GM18519 (cell line): Measurements from ENCODE around the gene FGR.

Source experiments
- ATAC-seq: cut with Tn5 transposase; IDR thresholded peaks from one replicate; pipeline ENCODE4 v1.9.1; 2021; ENCODE audit warnings: mild to moderate bottlenecking, moderate library complexity; ENCODE audit not compliant: unreplicated experiment, low FRiP score

The FGR gene

DNA sequence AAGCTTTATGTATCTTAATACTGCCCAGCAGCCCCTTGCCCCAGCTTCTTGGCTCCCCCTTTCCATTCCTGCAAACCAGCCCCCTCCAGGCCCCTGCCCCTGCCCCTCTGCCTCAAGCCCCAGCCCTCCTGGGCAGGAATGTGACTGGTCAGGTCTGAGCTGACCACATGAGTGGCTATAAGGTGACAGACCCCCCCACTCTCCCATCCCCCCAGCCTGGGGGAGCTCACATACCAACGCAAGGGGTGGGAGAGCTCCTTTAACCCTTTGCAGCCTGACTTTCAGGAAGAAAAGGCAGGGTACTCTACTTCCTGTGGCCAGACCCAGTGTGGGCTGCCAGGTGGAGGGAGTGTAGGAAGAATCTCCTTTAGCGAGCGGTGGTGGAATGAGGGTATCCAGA, 64.2 kb downstream of the FGR start:
- no peak for ATAC-seq

DNA sequence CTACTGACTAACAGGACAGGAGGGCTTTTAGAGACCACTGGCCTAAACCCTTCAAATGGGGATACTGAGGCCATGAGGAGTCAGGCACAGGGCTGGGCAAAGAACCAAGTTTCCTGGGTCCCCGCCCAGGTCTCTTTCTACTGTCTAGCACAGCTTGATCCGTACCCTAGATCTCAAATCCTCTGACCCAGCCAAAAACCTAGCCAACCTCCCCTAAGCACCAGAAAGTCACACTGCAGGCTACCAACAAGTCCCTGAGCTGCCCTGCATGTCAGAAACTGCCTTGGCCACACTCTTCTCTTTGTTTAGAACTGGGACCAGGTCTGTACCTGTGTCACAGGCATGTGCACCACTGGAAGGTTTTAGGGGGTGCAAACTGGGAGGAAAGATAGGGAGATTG, 64.6 kb downstream of the FGR start:
- ATAC-seq, result no peak

GRCh38 chr1:27569506-27570291, 65.3 kb downstream of the FGR start:
- no peak for ATAC-seq

DNA sequence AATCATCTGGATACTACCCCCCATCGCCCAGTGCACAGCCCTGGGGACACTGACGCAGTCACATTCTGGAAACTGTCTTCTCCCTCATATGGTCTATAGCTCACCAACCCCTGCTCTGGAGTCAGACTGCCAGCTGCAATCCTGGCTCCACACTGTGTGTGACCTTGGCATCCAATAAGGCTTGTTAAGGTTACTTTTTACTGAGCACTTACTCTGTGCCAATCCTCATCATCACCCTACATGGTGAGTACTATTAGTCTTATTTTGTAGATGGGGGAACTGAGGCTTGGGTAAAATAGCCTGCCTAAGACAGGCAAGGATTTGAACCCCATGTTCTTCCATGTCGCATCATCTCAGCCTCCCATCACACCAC, 65.9 kb downstream of the FGR start:
- no peak for ATAC-seq

- peak; percentile 74 for ATAC-seq
Measured at GRCh38 chr1:27568300-27569087, 66.5 kb downstream of the FGR start.

DNA sequence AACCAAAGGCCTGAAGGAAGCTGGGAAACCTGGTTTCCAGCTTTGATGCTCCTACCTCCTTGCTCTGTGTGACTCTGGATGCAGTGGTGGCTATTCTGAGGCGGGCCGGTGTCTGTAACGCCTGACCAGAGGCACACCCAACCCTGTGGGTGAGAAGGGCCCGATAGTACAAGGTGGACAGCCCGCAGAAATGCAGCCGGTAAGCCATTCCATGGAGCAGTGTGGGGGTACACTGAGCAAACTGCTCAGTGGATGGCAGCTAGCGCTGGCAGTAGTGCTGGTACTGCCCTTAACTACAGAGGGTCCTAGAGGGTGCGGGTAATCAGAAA, 67.0 kb downstream of the FGR start:
- ATAC-seq, result no peak

DNA sequence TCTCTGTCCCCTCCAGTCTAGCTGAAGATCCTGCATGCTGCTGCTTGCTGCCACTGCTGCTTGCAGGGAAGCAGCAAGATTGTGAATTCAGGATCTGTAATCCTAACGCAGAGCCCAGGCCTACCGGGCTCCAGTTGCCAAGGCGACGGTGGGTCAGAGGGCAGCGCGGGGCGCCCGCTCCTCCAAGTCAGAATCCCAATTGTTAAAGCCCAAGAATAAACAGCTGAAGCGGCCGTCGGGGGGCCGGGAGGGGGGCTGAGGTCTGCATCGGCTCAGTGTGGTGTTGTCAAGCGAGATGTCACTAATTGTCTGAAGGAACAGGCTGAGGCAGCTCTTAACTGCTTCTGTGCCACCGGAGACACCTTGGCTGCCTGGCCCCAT, 67.8 kb downstream of the FGR start:
- no peak for ATAC-seq

- no peak for ATAC-seq
Measured at GRCh38 chr1:27566462-27567145, 68.4 kb downstream of the FGR start.

- no peak for ATAC-seq
Measured at GRCh38 chr1:27564710-27565649, 70.0 kb downstream of the FGR start.

DNA sequence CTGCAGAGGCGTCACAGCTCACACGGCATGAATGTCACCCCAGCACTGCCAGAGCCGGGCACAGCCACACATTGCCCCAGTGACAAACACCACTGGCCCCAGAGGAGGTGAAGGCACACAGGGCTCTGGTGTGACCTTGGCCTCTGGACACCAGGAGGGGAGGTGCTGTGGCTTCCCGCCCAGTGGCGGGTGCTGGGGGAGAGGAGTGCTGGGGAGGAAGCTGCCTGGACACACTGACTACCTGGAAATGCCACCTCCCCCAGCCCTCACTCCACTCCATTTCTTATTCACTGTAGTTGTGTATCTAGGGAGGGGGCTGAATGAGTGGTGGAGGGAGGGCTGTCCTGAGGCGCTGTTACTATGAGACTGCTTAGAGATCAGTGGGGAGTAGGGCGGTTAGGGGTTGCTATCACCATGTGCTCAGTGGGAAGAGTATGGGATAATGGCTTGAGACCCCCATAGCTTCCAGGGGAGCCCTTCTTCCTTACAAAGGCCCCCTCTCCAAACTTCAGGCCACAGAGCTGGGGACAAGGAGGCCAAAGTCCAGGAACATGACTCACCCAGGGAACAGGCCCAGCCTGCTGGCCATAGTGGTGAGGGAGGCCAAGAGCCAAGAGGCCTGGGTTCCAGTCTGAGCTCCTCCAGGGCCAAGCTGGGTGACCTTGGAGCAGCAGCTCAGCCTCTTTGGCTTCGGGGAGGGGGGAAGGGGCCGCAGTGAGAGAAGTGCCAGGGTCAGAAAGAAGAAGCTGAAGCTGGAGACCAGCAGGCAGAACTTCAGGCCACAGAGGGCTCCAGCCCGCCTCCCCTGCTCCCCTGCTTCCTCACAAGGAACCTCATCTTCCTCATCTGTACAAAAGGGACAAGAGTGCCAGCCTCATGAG, 71.2 kb downstream of the FGR start:
- ATAC-seq, result no peak

GRCh38 chr1:27563341-27563590, 71.7 kb downstream of the FGR start:
- no peak for ATAC-seq

DNA sequence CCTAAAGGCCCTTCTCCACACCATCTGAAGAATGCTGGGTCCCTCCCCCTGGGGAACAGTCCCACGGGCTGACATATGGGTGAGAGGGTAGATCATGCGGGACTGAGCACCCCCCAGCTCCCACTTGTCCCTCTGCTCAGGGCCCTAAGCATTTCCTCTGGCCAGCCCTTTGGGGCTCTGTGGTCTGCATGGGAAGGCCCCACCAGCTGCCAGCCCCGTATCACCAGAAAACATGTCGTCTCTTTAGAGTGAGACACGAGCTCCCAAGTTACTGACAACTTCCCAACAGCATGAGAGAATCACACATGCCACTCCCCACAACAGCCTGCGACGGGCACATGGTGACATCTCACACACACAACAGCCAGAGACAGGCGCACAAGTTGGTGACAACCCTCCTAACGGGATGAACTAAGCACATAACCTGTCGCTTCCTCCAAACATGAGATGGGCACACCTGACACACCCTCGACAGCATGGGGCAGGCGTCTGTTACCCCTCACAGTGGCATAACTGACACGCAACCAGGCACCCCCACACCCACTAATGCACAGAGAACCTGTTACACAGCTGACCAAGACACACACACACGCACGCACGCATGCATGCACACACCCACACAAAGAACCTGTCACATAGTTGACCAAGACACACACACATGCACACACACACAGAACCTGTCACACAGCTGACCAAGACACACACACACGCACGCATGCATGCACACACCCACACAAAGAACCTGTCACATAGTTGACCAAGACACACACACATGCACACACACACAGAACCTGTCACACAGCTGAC, 72.2 kb downstream of the FGR start:
- ATAC-seq, result no peak
